Liver (tissue), 9 donors: Measurements from ENCODE around the gene TBCD. TPM values are rescaled to one million over a fixed set of nuclear protein-coding genes. Genes with fewer than 3 reads are reported as not detected.

Experiments
- DNase-seq: peaks from one replicate; pipeline ENCODE4 v3.0.0-alpha.2; 2017; ENCODE audit warnings: low spot score
- H3K27ac ChIP-seq, 2 donors: one replicate each; pipeline ENCODE4 v1.7.0; 2013; ENCODE audit warnings: inconsistent platforms in 2 of 2, low read length in 2 of 2, control low read depth in 1 of 2, low read depth in 1 of 2, mild to moderate bottlenecking in 1 of 2
- H3K27me3 ChIP-seq, 4 donors: one replicate each; pipeline versions ENCODE4 v1.6.1 to v1.7.0; 2013; ENCODE audit warnings: low read length in 3 of 4, inconsistent platforms in 1 of 4, mild to moderate bottlenecking in 1 of 4, moderate library complexity in 1 of 4; ENCODE audit not compliant: control insufficient read depth in 4 of 4, insufficient read depth in 4 of 4
- H3K36me3 ChIP-seq, 4 donors: one replicate each; pipeline versions ENCODE4 v1.6.1 to v1.7.0; 2013; ENCODE audit warnings: low read length in 3 of 4, mild to moderate bottlenecking in 3 of 4, low read depth in 1 of 4, moderate library complexity in 1 of 4; ENCODE audit not compliant: control insufficient read depth in 4 of 4, insufficient read depth in 3 of 4
- H3K4me1 ChIP-seq, 4 donors: one replicate each; pipeline versions ENCODE4 v1.6.1 to v1.7.0; 2013; ENCODE audit warnings: low read length in 3 of 4, mild to moderate bottlenecking in 3 of 4, moderate library complexity in 1 of 4; ENCODE audit not compliant: control insufficient read depth in 4 of 4, insufficient read depth in 4 of 4
- H3K4me3 ChIP-seq, 3 donors: one replicate each; pipeline versions ENCODE4 v1.6.1 to v1.7.0; 2013; ENCODE audit warnings: low read length in 3 of 3, control low read depth in 1 of 3, low read depth in 1 of 3, mild to moderate bottlenecking in 1 of 3
- H3K9ac ChIP-seq, 2 donors: one replicate each; pipeline ENCODE4 v1.7.0; 2013; ENCODE audit warnings: low read length in 2 of 2, mild to moderate bottlenecking in 2 of 2, moderate library complexity in 2 of 2, control low read depth in 1 of 2, low read depth in 1 of 2
- H3K9me3 ChIP-seq, 4 donors: one replicate each; pipeline versions ENCODE4 v1.6.1 to v1.7.0; 2013; ENCODE audit warnings: low read length in 3 of 4; ENCODE audit not compliant: control insufficient read depth in 4 of 4
- ATF3 ChIP-seq: IDR thresholded peaks from 2 replicates; pipeline ENCODE4 v1.6.1; 2016; ENCODE audit warnings: antibody characterized with exemption
- CTCF ChIP-seq: fragments of 150-350 bp; IDR thresholded peaks from 2 replicates; pipeline ENCODE4 v1.5.1; 2017; ENCODE audit warnings: improper control_type of control experiment, low read depth, low read length; ENCODE audit not compliant: missing input control
- EGR1 ChIP-seq, 2 donors: IDR thresholded peaks; 2 replicates each; pipeline ENCODE4 v1.6.1; 2016 to 2018; ENCODE audit warnings: antibody characterized with exemption in 2 of 2, low read depth in 2 of 2
- FOXA1 ChIP-seq: IDR thresholded peaks from 2 replicates; pipeline ENCODE4 v1.6.1; 2016; ENCODE audit warnings: antibody characterized with exemption
- FOXA2 ChIP-seq: IDR thresholded peaks from 2 replicates; pipeline ENCODE4 v1.6.1; 2016; ENCODE audit warnings: antibody characterized with exemption
- GABPA ChIP-seq, 2 donors: IDR thresholded peaks in 1 of 2; conservative IDR thresholded peaks in 1 of 2; 2 replicates each; pipeline ENCODE4 v1.6.1; 2016; ENCODE audit warnings: antibody characterized with exemption in 2 of 2, mild to moderate bottlenecking in 1 of 2, moderate library complexity in 1 of 2
- HNF4A ChIP-seq, 2 donors: conservative IDR thresholded peaks; 2 replicates each; pipeline ENCODE4 v1.6.1; 2016; ENCODE audit warnings: antibody characterized with exemption in 2 of 2, mild to moderate bottlenecking in 2 of 2
- HNF4G ChIP-seq: IDR thresholded peaks from 2 replicates; pipeline ENCODE4 v1.6.1; 2016; ENCODE audit warnings: antibody characterized with exemption
- JUND ChIP-seq, 2 donors: IDR thresholded peaks; 2 replicates each; pipeline ENCODE4 v1.6.1; 2016; ENCODE audit warnings: antibody characterized with exemption in 2 of 2
- MAX ChIP-seq: IDR thresholded peaks from 2 replicates; pipeline ENCODE4 v1.6.1; 2016; ENCODE audit warnings: antibody characterized with exemption
- NR2F2 ChIP-seq: IDR thresholded peaks from 2 replicates; pipeline ENCODE4 v1.6.1; 2016; ENCODE audit warnings: antibody characterized with exemption
- RAD21 ChIP-seq, 2 donors: IDR thresholded peaks; 2 replicates each; pipeline ENCODE4 v1.6.1; 2016; ENCODE audit warnings: antibody characterized with exemption in 2 of 2, mild to moderate bottlenecking in 2 of 2
- REST ChIP-seq: IDR thresholded peaks from 2 replicates; pipeline ENCODE4 v1.6.1; 2016; ENCODE audit warnings: antibody characterized with exemption, mild to moderate bottlenecking
- RXRA ChIP-seq, 2 donors: IDR thresholded peaks; 2 replicates each; pipeline ENCODE4 v1.6.1; 2017 to 2018; ENCODE audit warnings: antibody characterized with exemption in 2 of 2, mild to moderate bottlenecking in 1 of 2
- SP1 ChIP-seq: IDR thresholded peaks from 2 replicates; pipeline ENCODE4 v1.6.1; 2018; ENCODE audit warnings: antibody characterized with exemption, mild to moderate bottlenecking
- TAF1 ChIP-seq: conservative IDR thresholded peaks from 2 replicates; pipeline ENCODE4 v1.6.1; 2016; ENCODE audit warnings: antibody characterized with exemption, mild to moderate bottlenecking
- YY1 ChIP-seq: IDR thresholded peaks from 2 replicates; pipeline ENCODE4 v1.6.1; 2016; ENCODE audit warnings: antibody characterized with exemption, mild to moderate bottlenecking
- ZBTB33 ChIP-seq: IDR thresholded peaks from 2 replicates; pipeline ENCODE4 v1.6.1; 2016; ENCODE audit warnings: antibody characterized with exemption
- whole genome bisulfite sequencing: extraction: QIAGEN DNeasy Blood & Tissue Kit; methylation state at CpG from one replicate; pipeline ENCODE4 v1.1.7; 2013; 5-methylcytosine and 5-hydroxymethylcytosine counted together
- polyA plus RNA-seq, 2 donors: library from polyadenylated mRNA; stranded (reverse) in 1 of 2; unstranded in 1 of 2; fragments of 200-250 nt in 1 of 2; fragments of >200 nt in 1 of 2; fragmentation: Nextera tagmentation in 1 of 2; extraction: Ambion mirVana in 1 of 2; gene quantifications; one replicate each; pipeline versions ENCODE4 v1.2.1 to v1.2.3, GENCODE V29; 2013 to 2015
- total RNA-seq, 2 donors: library from RNA; depleted of rRNA; stranded (reverse); fragments of >200 nt; gene quantifications; one replicate each; pipeline ENCODE4 v1.2.3, GENCODE V29; 2014
- donor health status: healthy.
- donor health status: healthy.
- donor health status: healthy.
- donor health status: healthy.
- donor health status: healthy.

TBCD gene
- total and polyA plus RNA-seq, 4 donors = 29.8 to 42.2 (median 33.0) TPM

GRCh38 chr17:82805254-82805653, 53.4 kb downstream of the TBCD start:
- Histone ChIP-seq H3K9me3 (no peaks in the 10 kb centered on the region), H3K9ac (no peak overlapping the region), H3K27me3 (no peaks in the 10 kb centered on the region), H3K27ac (no peak overlapping the region), H3K4me1 (no peaks in the 10 kb centered on the region), H3K4me3 (no peak overlapping the region), H3K36me3 (peaks cover 0 to 15% (median 1%) of the 10 kb centered on the region in 4 donors)
- DNase-seq = no peak
- WGBS = 98% methylated on average over 13 of the region's 13 CpGs
- TF ChIP-seq JUND (IDR thresholded peaks at IDR 0.05) (no peak), TAF1 (no peak), FOXA2 (no peak), HNF4A (conservative IDR thresholded peaks at IDR 0.05) (no peak), EGR1 (IDR thresholded peaks at IDR 0.05; ENCODE audit: low read depth in 2 of 2) (no peak), REST (no peak), SP1 (no peak), RAD21 (IDR thresholded peaks at IDR 0.05) (no peak), FOXA1 (no peak), ZBTB33 (no peak), YY1 (no peak), NR2F2 (no peak), GABPA (IDR thresholded peaks at IDR 0.05 in 1 of 2, conservative IDR thresholded peaks at IDR 0.05 in 1 of 2) (no peak), CTCF (no peak), ATF3 (no peak), MAX (no peak), HNF4G (no peak)

- Histone ChIP-seq H3K4me1 (no peaks in the 10 kb centered on the region), H3K9me3 (no peaks in the 10 kb centered on the region), H3K9ac (no peak overlapping the region), H3K27ac (no peak overlapping the region), H3K27me3 (no peaks in the 10 kb centered on the region), H3K36me3 (peaks cover 0 to 20% (median 1%) of the 10 kb centered on the region in 4 donors), H3K4me3 (no peak overlapping the region)
- WGBS = 94% methylated on average over 19 of the region's 19 CpGs
- TF ChIP-seq EGR1 (IDR thresholded peaks at IDR 0.05; ENCODE audit: low read depth in 2 of 2) = no peak
- TF ChIP-seq ZBTB33 = no peak
- no peak for TF ChIP-seq TAF1
- TF ChIP-seq FOXA1 = no peak
- TF ChIP-seq JUND (IDR thresholded peaks at IDR 0.05) = no peak
- no peak for TF ChIP-seq RAD21 (IDR thresholded peaks at IDR 0.05)
- TF ChIP-seq HNF4G = no peak
- TF ChIP-seq CTCF = no peak
- TF ChIP-seq NR2F2 = no peak
- no peak for TF ChIP-seq GABPA (IDR thresholded peaks at IDR 0.05 in 1 of 2, conservative IDR thresholded peaks at IDR 0.05 in 1 of 2)
- TF ChIP-seq RXRA (IDR thresholded peaks at IDR 0.05) = no peak
- TF ChIP-seq SP1 = no peak
- DNase-seq = no peak
Observed at GRCh38 chr17:82805823-82806222, 54.0 kb downstream of the TBCD start.
